ENCODE data around the gene F2. TPM values are rescaled to one million over a fixed set of nuclear protein-coding genes. Genes with fewer than 3 reads are reported as not detected.

The F2 gene
- total RNA-seq, 1 experiment from 2014 or later = not detected

- Mint-ChIP-seq H3K9me3 (ENCODE audit: unreplicated experiment) (no peaks in the 10 kb centered on the region), H3K36me3 (ENCODE audit: insufficient read depth, unreplicated experiment) (peaks cover 88% of the 10 kb centered on the region), H3K27ac (ENCODE audit: low read depth, unreplicated experiment) (no peak overlapping the region), H3K4me3 (ENCODE audit: unreplicated experiment) (no peak overlapping the region), H3K27me3 (ENCODE audit: insufficient read depth, unreplicated experiment) (no peaks in the 10 kb centered on the region), H3K4me1 (ENCODE audit: insufficient read depth, unreplicated experiment) (no peaks in the 10 kb centered on the region)
- ChIA-PET CTCF (interaction anchor here (0.8 kb wide), 1 partner anchor 64 kb away, joined by 4 read pairs; no protein-coding TSS in a partner anchor), POLR2A (no interaction called here)
- no peak for TF ChIP-seq CTCF (IDR thresholded peaks at IDR 0.05; ENCODE audit: unreplicated experiment)
- no peak for DNase-seq (ENCODE audit: unreplicated experiment)
- intact Hi-C loops (cut with micrococcal nuclease) = no loop called here
- BruUV-seq (replicated peaks) = no TSS peak
Observed at GRCh38 chr11:46745328-46745727, 26.3 kb downstream of the F2 start.

- no peak for TF ChIP-seq CTCF (IDR thresholded peaks at IDR 0.05; ENCODE audit: unreplicated experiment)
- ChIA-PET POLR2A (no interaction called here), CTCF (interaction anchor here (0.8 kb wide), 1 partner anchor 63 kb away, joined by 4 read pairs; no protein-coding TSS in a partner anchor)
- Mint-ChIP-seq H3K27ac (ENCODE audit: low read depth, unreplicated experiment) (no peak overlapping the region), H3K27me3 (ENCODE audit: insufficient read depth, unreplicated experiment) (no peaks in the 10 kb centered on the region), H3K9me3 (ENCODE audit: unreplicated experiment) (no peaks in the 10 kb centered on the region), H3K36me3 (ENCODE audit: insufficient read depth, unreplicated experiment) (peaks cover 88% of the 10 kb centered on the region), H3K4me3 (ENCODE audit: unreplicated experiment) (no peak overlapping the region), H3K4me1 (ENCODE audit: insufficient read depth, unreplicated experiment) (no peaks in the 10 kb centered on the region)
- no TSS peak for BruUV-seq (replicated peaks)
- DNase-seq (ENCODE audit: unreplicated experiment) = no peak
- intact Hi-C loops (cut with micrococcal nuclease) = no loop called here
Observed at GRCh38 chr11:46745995-46746394, 27.0 kb downstream of the F2 start.

GRCh38 chr11:46747150-46747549 lies 28.1 kb downstream of the F2 start:
- no peak overlapping the region for H3K4me3 Mint-ChIP-seq (ENCODE audit: unreplicated experiment)
- H3K27ac Mint-ChIP-seq (ENCODE audit: low read depth, unreplicated experiment) = no peak overlapping the region
- POLR2A ChIA-PET = interaction anchor here (0.6 kb wide), 1 partner anchor 87 kb away, joined by 3 read pairs; no protein-coding TSS in a partner anchor
- no peaks in the 10 kb centered on the region for H3K4me1 Mint-ChIP-seq (ENCODE audit: insufficient read depth, unreplicated experiment)
- no peak for TF ChIP-seq CTCF (IDR thresholded peaks at IDR 0.05; ENCODE audit: unreplicated experiment)
- no peak for DNase-seq (ENCODE audit: unreplicated experiment)
- CTCF ChIA-PET = interaction anchor here (0.7 to 1.3 kb wide), 2 partner anchors 10 to 997 kb away, joined by 4 to 5 read pairs; no protein-coding TSS in a partner anchor
- no peaks in the 10 kb centered on the region for H3K9me3 Mint-ChIP-seq (ENCODE audit: unreplicated experiment)
- peaks cover 91% of the 10 kb centered on the region for H3K36me3 Mint-ChIP-seq (ENCODE audit: insufficient read depth, unreplicated experiment)
- H3K27me3 Mint-ChIP-seq (ENCODE audit: insufficient read depth, unreplicated experiment) = no peaks in the 10 kb centered on the region
- no TSS peak for BruUV-seq (replicated peaks)
- intact Hi-C loops (cut with micrococcal nuclease) = no loop called here

- no TSS peak for BruUV-seq (replicated peaks)
- no peak overlapping the region for H3K4me3 Mint-ChIP-seq (ENCODE audit: unreplicated experiment)
- no peak for DNase-seq (ENCODE audit: unreplicated experiment)
- no peaks in the 10 kb centered on the region for H3K4me1 Mint-ChIP-seq (ENCODE audit: insufficient read depth, unreplicated experiment)
- H3K27ac Mint-ChIP-seq (ENCODE audit: low read depth, unreplicated experiment) = no peak overlapping the region
- no peaks in the 10 kb centered on the region for H3K27me3 Mint-ChIP-seq (ENCODE audit: insufficient read depth, unreplicated experiment)
- ChIA-PET CTCF (interaction anchor here (0.5 kb wide), 1 partner anchor 200 kb away, joined by 3 read pairs; no protein-coding TSS in a partner anchor), POLR2A (no interaction called here)
- no peaks in the 10 kb centered on the region for H3K9me3 Mint-ChIP-seq (ENCODE audit: unreplicated experiment)
- peaks cover 90% of the 10 kb centered on the region for H3K36me3 Mint-ChIP-seq (ENCODE audit: insufficient read depth, unreplicated experiment)
- intact Hi-C loops (cut with micrococcal nuclease) = no loop called here
- TF ChIP-seq CTCF (IDR thresholded peaks at IDR 0.05; ENCODE audit: unreplicated experiment) = no peak
Observed at GRCh38 chr11:46755962-46756361, 36.9 kb downstream of the F2 start.
